GM12872 (cell line): ENCODE data around the gene COX6B2.

Experiments
- CTCF ChIP-seq: IDR thresholded peaks from 3 replicates; pipeline ENCODE4 v1.5.1; 2011; ENCODE audit warnings: low read depth, mild to moderate bottlenecking, low read length, moderate library complexity; ENCODE audit not compliant: insufficient read depth

The COX6B2 gene

GRCh38 chr19:55299991-55300390 is 54.5 kb downstream of the COX6B2 start:
- TF ChIP-seq CTCF, result no peak
